HG02870 (cell line): ENCODE data around the gene ACTA2.
"Not testable (repeated sequence)": the region's sequence is repeated elsewhere in the genome, so short reads cannot be mapped to it uniquely, and the experiment has no call there.

Experiments used
- ATAC-seq: cut with Tn5 transposase; IDR thresholded peaks from one replicate; pipeline ENCODE4 v1.9.1; 2021; ENCODE audit warnings: mild to moderate bottlenecking, moderate library complexity; ENCODE audit not compliant: unreplicated experiment

Gene ACTA2

GRCh38 chr10:88954458-88955083 lies 2.0 kb upstream of the ACTA2 start:
- no peak for ATAC-seq

DNA sequence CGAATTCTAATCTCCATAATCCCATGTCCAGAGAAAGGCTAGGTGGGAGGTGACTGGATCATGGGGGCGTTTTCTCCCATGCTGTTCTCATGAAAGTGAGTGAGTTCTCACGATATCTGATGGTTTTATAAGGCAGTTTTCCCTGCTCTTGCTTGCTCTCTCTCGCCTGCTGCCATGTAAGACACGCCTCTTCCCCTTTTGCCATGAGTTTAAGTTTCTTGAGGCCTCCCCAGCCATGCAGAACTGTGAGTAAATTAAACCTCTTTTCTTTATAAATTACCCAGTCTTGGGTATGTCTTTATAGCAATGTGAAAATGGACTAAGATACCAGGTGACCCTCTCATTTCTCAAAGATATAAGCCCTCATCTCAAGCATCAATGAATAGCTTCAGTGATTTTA lies 1.1 kb upstream of the ACTA2 start:
- no peak for ATAC-seq

GRCh38 chr10:88949912-88950837 lies 2.4 kb downstream of the ACTA2 start:
- ATAC-seq: no peak

GRCh38 chr10:88949051-88949450 lies 3.5 kb downstream of the ACTA2 start:
- ATAC-seq: no peak

DNA sequence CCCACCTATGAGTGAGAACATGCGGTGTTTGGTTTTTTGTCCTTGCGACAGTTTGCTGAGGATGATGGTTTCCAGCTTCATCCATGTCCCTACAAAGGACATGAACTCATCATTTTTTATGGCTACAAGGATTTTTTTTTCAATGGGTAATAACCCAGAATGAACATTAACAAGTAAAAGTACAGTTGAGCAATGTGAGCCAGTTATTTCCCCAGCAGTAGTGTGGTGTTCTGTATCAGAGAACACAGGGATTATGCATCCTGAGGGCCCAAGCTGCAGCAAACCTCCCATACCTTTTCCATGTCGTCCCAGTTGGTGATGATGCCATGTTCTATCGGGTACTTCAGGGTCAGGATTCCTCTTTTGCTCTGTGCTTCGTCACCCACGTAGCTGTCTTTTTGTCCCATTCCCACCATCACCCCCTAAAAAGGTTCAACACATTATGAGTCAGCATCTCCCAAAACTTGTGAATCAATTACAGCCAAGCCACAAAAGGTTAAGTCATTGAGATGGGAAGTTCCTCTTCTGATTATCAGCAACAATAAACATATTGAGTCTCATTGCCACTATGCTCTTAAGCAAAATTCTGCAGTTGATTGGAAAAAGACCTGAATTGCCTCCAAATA lies 5.5 kb downstream of the ACTA2 start:
- no peak for ATAC-seq

DNA sequence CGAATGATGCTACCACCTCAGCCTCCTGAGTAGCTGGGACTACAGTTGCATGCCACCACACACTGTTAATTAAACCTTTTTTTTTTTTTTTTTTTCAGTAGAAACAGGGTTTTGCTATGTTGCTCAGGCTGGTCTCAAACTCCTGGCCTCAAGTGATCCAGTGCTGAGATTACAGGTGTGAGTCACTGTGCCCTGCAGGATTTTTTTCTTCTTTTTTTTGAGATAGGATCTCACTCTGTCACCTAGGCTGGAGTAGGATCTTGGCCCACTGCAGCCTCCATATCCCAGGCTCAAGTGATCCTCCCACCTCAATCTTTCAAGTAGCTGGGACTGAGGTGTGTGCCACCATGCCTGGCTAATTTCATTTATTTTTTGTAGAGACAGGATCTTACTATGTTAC lies 6.4 kb downstream of the ACTA2 start:
- no peak for ATAC-seq

- no peak for ATAC-seq
Measured at GRCh38 chr10:88944813-88945212, 7.8 kb downstream of the ACTA2 start.

GRCh38 chr10:88943778-88944177 lies 8.8 kb downstream of the ACTA2 start:
- no peak for ATAC-seq

- no peak for ATAC-seq
Measured at GRCh38 chr10:88941026-88941425, 11.5 kb downstream of the ACTA2 start.

DNA sequence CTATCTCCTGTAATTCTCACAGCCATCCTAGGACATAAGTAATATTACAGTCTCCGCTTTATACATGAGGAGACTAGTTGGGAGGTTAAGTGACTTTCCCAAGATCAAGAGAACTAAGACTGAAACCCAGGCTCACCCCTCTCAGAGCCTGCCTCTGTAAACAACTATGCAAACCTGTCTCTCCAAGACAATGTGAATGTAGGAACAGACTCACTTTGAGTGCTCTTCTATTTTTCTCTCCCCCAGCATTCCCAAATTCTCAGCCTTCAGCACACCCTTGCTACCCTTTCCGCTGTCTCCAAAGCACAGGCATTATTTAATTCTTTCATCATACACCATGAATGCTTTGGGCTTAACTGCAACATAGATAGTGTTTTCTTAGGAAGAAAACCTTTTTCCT lies 13.6 kb downstream of the ACTA2 start:
- no peak for ATAC-seq

GRCh38 chr10:88938039-88938438 lies 14.5 kb downstream of the ACTA2 start:
- ATAC-seq: no peak

DNA sequence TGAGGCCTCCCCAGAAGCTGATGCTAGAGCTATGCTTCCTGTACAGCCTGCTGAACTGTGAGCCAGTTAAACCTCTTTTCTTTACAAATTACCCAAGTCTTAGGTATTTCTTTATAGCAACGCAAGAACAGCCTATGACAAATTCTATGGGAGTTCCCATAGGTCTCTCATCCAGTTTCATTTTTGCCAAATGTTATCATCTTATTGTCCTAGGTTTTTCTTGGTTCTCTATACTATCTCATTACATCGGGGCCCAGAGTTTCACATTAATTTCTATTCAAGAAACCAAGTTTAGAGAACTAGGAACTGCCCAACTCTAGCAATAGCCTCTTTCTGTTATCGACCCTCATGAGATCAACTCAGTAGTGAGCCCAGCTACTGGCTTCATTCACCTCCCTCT lies 15.9 kb downstream of the ACTA2 start:
- ATAC-seq: no peak

DNA sequence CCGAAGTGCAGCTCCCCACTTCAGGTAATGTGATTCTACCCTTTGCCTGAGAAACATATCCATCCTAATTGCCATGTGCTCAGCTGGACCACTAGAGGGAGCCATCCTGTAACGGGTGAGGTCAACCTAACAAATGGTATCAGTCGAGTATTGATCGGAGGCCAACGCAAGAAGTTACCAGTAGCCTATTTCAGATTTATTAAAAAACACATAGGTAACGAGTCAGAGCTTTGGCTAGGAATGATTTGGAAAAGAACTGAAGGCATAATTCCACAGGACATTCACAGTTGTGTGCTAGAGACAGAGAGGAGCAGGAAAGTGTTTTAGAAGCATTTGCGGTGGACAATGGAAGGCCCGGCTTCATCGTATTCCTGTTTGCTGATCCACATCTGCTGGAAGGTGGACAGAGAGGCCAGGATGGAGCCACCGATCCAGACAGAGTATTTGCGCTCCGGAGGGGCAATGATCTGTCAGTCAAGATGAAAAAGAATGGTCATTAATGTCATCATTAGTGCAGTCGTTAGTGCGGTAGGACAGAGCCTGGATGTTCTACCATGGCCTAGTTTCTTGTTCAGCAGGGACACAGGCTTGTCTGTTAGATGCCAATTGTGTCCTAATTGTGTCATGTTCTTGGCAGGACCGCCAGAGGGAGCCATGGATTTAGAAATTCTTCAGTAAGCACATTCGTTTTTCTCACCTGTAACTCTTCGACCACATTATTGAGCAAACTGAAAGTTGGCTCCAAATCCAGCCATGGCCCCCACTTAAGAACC lies 17.5 kb downstream of the ACTA2 start:
- peak; percentile 35 for ATAC-seq

- ATAC-seq: no peak
Measured at GRCh38 chr10:88933564-88933963, 19.0 kb downstream of the ACTA2 start.

DNA sequence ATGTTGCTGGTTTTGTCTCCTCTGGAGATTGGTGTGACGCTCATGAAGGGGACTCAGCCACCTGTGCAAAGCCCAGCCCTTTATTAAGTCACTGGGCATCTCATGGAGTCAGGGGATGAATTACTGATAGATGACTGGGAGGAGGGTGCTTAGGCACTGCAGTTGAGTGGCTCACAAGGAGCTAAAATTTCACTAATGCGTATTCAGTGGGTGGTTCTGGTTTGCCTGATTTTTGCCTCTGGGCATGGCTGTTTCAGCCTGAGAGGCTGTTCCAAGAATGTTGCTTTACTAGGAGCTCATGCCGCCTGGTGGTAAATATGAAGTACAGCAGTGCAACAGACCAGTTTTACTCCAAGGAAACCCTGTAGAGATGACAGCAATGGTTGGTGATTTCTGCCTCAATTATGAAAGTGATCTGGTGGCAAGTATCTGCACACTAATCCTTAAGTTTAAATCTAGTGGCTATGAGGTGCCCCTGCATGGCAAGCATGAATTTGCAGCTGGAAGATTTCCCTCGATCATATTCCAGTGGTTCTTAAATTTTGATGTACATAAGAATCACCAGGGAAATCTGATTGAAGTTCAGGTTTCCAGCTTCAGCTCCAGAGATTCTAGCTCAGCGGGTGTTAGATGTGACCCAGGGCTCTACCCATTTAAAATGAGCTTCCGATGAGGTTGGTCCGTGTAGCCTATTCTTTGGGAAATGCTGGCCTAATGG lies 19.9 kb downstream of the ACTA2 start:
- ATAC-seq: no peak

DNA sequence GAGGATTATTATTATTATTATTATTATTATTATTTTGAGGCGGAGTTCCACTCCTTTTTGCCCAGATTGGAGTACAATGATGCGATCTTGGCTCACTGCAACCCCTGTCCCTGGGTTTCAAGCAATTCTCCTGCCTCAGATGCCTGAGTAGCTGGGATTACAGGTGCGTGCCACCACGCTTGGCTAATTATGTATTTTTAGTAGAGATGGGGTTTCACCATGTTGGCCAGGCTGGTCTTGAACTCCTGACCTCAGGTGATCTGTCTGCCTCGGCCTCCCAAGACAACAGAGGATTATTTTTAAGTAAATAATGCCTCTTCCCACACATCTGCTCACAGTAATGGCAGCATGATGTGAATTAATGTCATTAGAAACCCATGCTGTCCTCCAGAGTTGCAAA lies 20.5 kb downstream of the ACTA2 start:
- not testable (repeated sequence) for ATAC-seq

DNA sequence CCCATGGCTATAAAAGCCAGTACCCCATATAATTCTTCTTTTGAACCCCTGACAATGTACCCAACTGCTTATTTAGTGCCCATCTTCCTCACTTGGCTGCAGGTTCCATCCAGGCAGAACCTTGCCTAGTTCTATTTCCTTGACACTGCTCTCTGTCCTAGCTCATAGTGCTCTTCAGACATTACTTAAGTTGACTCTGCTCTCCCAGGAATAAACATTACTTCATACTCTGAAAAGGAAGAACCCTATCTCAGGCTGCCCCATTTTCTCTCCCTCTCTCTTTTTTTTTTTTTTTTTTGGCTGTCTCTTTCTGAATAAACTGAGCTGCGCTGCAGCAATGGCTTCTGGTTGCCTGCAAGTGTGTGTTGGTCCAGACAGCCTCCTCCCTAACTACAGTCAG lies 21.0 kb downstream of the ACTA2 start:
- ATAC-seq: no peak

GRCh38 chr10:88928254-88928653 lies 24.3 kb downstream of the ACTA2 start:
- ATAC-seq: no peak

DNA sequence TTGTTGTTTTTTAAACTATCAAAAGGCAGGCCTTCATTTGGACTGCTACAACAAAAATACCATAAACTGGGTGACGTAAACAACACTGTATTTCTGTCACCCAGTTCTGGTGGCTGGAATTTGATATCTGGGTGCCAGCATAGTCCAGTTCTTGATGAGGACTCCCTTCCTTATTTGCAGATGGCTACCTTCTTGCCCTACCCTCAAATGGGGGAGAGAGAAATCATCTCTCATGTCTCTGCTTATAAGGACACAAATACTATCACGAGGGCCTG lies 25.2 kb downstream of the ACTA2 start:
- no peak for ATAC-seq

GRCh38 chr10:88926566-88927415 lies 25.8 kb downstream of the ACTA2 start:
- no peak for ATAC-seq
